Endothelial cell of umbilical vein (primary cell): ENCODE results near the gene PITPNM3. TPM values are rescaled to one million over a fixed set of nuclear protein-coding genes. Genes with fewer than 3 reads are reported as not detected.

ENCODE experiments used
- BruUV-seq: library from RNA; stranded (reverse); fragments of 400-500 nt; replicated peaks from 2 replicates; lab custom pipeline; 2021; lab: Mats Ljungman, UMichigan
- CTCF ChIA-PET: fragments of 300-600, 350-600 bp; sonication (Branson Sonifier 250); formaldehyde crosslinking; loops from one replicate; lab custom pipeline; 2021; ENCODE audit warnings: antibody characterized with exemption, inconsistent platforms; lab: Charles Lee
- POLR2A ChIA-PET: fragments of 300-600, 350-600 bp; sonication (Branson Sonifier 250); formaldehyde crosslinking; loops from one replicate; lab custom pipeline; 2021; ENCODE audit warnings: antibody characterized with exemption, inconsistent platforms; lab: Charles Lee
- DNase-seq: peaks from one replicate; pipeline ENCODE4 v3.0.0-alpha.2; 2011; ENCODE audit warnings: low read depth, low spot score
- FAIRE-seq: peaks from 2 replicates; lab custom pipeline; 2011; peaks lifted over from hg19 to GRCh38; lab: Jason Lieb, UNC
- H2AFZ ChIP-seq: 2 replicates; pipeline ENCODE4 v1.6.0; 2012; ENCODE audit warnings: low read depth, low read length, control low read depth, inconsistent platforms
- H3K27ac ChIP-seq: 2 replicates; pipeline ENCODE4 v1.5.1; 2011; ENCODE audit warnings: low read depth, mild to moderate bottlenecking, control low read depth, low read length, moderate library complexity; ENCODE audit not compliant: insufficient read depth
- H3K27me3 ChIP-seq, 2 experiments: 2 replicates each; pipeline versions ENCODE4 v1.6.0 to v1.6.1; 2011; ENCODE audit warnings: low read length in 2 of 2, mixed read lengths in 1 of 2; ENCODE audit not compliant: control insufficient read depth in 2 of 2, insufficient read depth in 2 of 2
- H3K36me3 ChIP-seq, 2 experiments: 2 replicates in 1 of 2; 3 replicates in 1 of 2; pipeline ENCODE4 v1.5.1; 2011; ENCODE audit warnings: low read length in 2 of 2, mild to moderate bottlenecking in 1 of 2, moderate library complexity in 1 of 2; ENCODE audit not compliant: control insufficient read depth in 2 of 2, insufficient read depth in 2 of 2; ENCODE audit errors: extremely low read depth in 1 of 2
- H3K4me1 ChIP-seq: 3 replicates; pipeline ENCODE4 v1.5.1; 2011; ENCODE audit warnings: mild to moderate bottlenecking, low read length; ENCODE audit not compliant: control insufficient read depth, insufficient read depth; ENCODE audit errors: extremely low read depth
- H3K4me2 ChIP-seq: 2 replicates; pipeline ENCODE4 v1.6.1; 2011; ENCODE audit warnings: low read length, control low read depth, mixed read lengths; ENCODE audit not compliant: insufficient read depth
- H3K4me3 ChIP-seq, 3 experiments: fragments of 200-600 bp in 1 of 3; sonication (generic), shearing (Covaris generic) in 1 of 3; replicated peaks in 1 of 3; 2 replicates each; pipeline ENCODE4 v1.5.1; 2011 to 2016; ENCODE audit warnings: control low read depth in 3 of 3, low read length in 3 of 3, mild to moderate bottlenecking in 2 of 3, inconsistent platforms in 1 of 3, low read depth in 1 of 3, moderate library complexity in 1 of 3; ENCODE audit not compliant: insufficient read depth in 1 of 3
- H3K79me2 ChIP-seq: 2 replicates; pipeline ENCODE4 v1.6.0; 2012; ENCODE audit warnings: low read length, inconsistent platforms; ENCODE audit not compliant: control insufficient read depth, insufficient read depth
- H3K9ac ChIP-seq: replicated peaks from 2 replicates; pipeline ENCODE3; 2011; ENCODE audit warnings: low read length, control low read depth; ENCODE audit not compliant: insufficient read depth; ENCODE audit errors: extremely low read depth
- H3K9me1 ChIP-seq: replicated peaks from 3 replicates; pipeline ENCODE4 v1.6.0; 2011; ENCODE audit warnings: mild to moderate bottlenecking, low read length; ENCODE audit not compliant: control insufficient read depth, insufficient read depth; ENCODE audit errors: extremely low read depth
- H3K9me3 ChIP-seq: replicated peaks from 2 replicates; pipeline ENCODE4 v1.5.1; 2012; ENCODE audit warnings: low read length, inconsistent platforms; ENCODE audit not compliant: control insufficient read depth, insufficient read depth
- H4K20me1 ChIP-seq: replicated peaks from 2 replicates; pipeline ENCODE3; 2011; ENCODE audit warnings: mild to moderate bottlenecking, low read length; ENCODE audit not compliant: control insufficient read depth, insufficient read depth; ENCODE audit errors: extremely low read depth
- EZH2 ChIP-seq: IDR thresholded peaks from 2 replicates; pipeline ENCODE4 v1.6.1; 2012; ENCODE audit warnings: borderline replicate concordance, low read depth, mild to moderate bottlenecking, moderate library complexity, low read length, inconsistent platforms; ENCODE audit not compliant: severe bottlenecking
- FOS ChIP-seq: IDR thresholded peaks from 2 replicates; pipeline ENCODE4 v1.6.1; 2011; ENCODE audit warnings: mild to moderate bottlenecking, low read length, moderate library complexity, borderline replicate concordance; ENCODE audit not compliant: insufficient read depth
- GATA2 ChIP-seq: IDR thresholded peaks from 2 replicates; pipeline ENCODE4 v1.7.0; 2011; ENCODE audit warnings: low read depth, mild to moderate bottlenecking, moderate library complexity, mixed read lengths, low read length; ENCODE audit not compliant: insufficient read length, insufficient read depth
- JUN ChIP-seq: IDR thresholded peaks from 2 replicates; pipeline ENCODE4 v1.6.1; 2011; ENCODE audit warnings: borderline replicate concordance, low read depth; ENCODE audit not compliant: insufficient read length, insufficient read depth
- MYC ChIP-seq: IDR thresholded peaks from one replicate; pipeline ENCODE4 v1.6.1; 2011; ENCODE audit warnings: mild to moderate bottlenecking, low read depth, low read length
- POLR2A ChIP-seq: IDR thresholded peaks from 2 replicates; pipeline ENCODE4 v1.6.1; 2012; ENCODE audit warnings: low read depth, mild to moderate bottlenecking, control low read depth, low read length
- POLR2AphosphoS5 ChIP-seq: IDR thresholded peaks from 2 replicates; pipeline ENCODE4 v1.6.1; 2012; ENCODE audit warnings: low read depth, mild to moderate bottlenecking, control low read depth, low read length, moderate library complexity; ENCODE audit not compliant: insufficient read depth
- dilution Hi-C: fragments of 300-500 bp; cut with MboI; formaldehyde crosslinking; loops from one replicate; pipeline ENCODE4 v1.15.0; 2019; ENCODE audit warnings: low sequenced_read_pairs; ENCODE audit not compliant: extremely low pct_ligation_motif_present
- intact Hi-C: fragments of 100-400 bp; cut with micrococcal nuclease; formaldehyde crosslinking; loops from one replicate; pipeline ENCODE4 v1.10.0; 2022
- polyA plus RNA-seq, 4 experiments: library from polyadenylated mRNA; depleted of rRNA in 3 of 4; stranded (reverse) in 3 of 4; unstranded in 1 of 4; fragments of >200 nt; gene quantifications; 2 replicates each; pipeline versions ENCODE4 v1.2.1 to v1.2.3, GENCODE V29; 2011 to 2012; ENCODE audit warnings: missing spikeins in 1 of 4
- total RNA-seq: library from RNA; stranded (reverse); gene quantifications from 2 replicates; pipeline ENCODE4 v1.2.3, GENCODE V29; 2021
- TF ChIP-seq, protein P1 (sequence below): IDR thresholded peaks from 2 replicates; pipeline ENCODE4 v1.6.1; 2011; ENCODE audit not compliant: insufficient read depth, insufficient read length
- TF ChIP-seq, protein P2 (sequence below), 2 donors: IDR thresholded peaks; 1 replicate in 1 of 2; 2 replicates in 1 of 2; pipeline ENCODE4 v1.5.1; 2011; ENCODE audit warnings: low read length in 2 of 2, mild to moderate bottlenecking in 2 of 2, moderate library complexity in 2 of 2, control low read depth in 1 of 2, inconsistent platforms in 1 of 2, low read depth in 1 of 2; ENCODE audit not compliant: insufficient read depth in 1 of 2; ENCODE audit errors: extremely low read depth in 1 of 2

The PITPNM3 gene
- total and polyA plus RNA-seq, 2 donors (not counting 3 experiments of a cell fraction or from before 2014, with no cell fraction given): 1.0 to 1.9 TPM

DNA sequence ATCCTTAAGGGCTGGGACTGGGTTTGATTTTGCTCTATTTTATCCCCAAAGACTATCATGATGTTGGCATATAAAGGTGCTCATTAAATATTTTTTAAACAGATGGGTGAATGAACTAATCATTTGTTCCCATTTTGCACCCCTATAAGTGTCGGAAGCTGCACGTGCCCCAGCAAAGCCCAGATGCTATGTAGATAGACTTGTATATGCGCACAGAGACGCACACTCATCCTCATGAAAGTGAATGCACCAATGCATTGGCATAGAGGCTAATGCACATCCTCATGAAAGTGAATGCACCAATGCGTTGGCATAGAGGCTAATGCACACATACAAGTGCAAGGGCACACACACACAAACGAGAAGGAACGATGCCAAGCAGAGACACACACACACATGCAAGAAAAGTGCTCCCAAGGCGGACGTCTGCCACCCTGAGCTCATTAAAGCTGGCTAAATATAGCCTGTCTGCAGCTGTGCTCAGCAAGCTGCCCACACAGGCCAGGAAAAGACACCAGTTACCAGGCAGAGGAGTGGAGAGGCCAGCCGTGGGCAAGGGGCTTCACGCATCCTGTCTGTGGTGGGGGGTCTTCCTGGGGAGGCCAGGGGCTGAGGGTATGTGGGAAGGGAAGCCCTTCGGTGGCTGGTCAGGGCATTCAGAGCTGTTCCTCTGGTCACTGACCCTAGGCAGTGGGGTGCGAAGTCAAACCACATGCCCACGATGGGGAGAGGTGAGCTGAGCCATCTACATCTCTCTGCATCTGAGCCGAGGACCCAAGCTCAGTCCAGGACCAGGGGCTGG, 59.5 kb downstream of the PITPNM3 start:
- no TSS peak for BruUV-seq
- dilution Hi-C loops (no loop called here), intact Hi-C loops (no loop called here)
- TF ChIP-seq EZH2 (no peak), GATA2 (no peak), POLR2AphosphoS5 (no peak), POLR2A (no peak), JUN (no peak), MYC (no peak), FOS (no peak)
- TF ChIP-seq, protein P1, sequence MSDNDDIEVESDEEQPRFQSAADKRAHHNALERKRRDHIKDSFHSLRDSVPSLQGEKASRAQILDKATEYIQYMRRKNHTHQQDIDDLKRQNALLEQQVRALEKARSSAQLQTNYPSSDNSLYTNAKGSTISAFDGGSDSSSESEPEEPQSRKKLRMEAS: no peak
- TF ChIP-seq, protein P2, sequence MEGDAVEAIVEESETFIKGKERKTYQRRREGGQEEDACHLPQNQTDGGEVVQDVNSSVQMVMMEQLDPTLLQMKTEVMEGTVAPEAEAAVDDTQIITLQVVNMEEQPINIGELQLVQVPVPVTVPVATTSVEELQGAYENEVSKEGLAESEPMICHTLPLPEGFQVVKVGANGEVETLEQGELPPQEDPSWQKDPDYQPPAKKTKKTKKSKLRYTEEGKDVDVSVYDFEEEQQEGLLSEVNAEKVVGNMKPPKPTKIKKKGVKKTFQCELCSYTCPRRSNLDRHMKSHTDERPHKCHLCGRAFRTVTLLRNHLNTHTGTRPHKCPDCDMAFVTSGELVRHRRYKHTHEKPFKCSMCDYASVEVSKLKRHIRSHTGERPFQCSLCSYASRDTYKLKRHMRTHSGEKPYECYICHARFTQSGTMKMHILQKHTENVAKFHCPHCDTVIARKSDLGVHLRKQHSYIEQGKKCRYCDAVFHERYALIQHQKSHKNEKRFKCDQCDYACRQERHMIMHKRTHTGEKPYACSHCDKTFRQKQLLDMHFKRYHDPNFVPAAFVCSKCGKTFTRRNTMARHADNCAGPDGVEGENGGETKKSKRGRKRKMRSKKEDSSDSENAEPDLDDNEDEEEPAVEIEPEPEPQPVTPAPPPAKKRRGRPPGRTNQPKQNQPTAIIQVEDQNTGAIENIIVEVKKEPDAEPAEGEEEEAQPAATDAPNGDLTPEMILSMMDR (IDR thresholded peaks at IDR 0.05; ENCODE audit: extremely low read depth in 1 of 2, insufficient read depth in 1 of 2, low read depth in 1 of 2, low read length in 2 of 2): no peak
- no peak overlapping the region for H3K4me3 ChIP-seq
- no peak overlapping the region for H3K27ac ChIP-seq
- no peaks in the 10 kb centered on the region for H3K27me3 ChIP-seq
- no peak overlapping the region for H3K4me2 ChIP-seq
- H2AFZ ChIP-seq: no peak overlapping the region
- H3K9me3 ChIP-seq: no peaks in the 10 kb centered on the region
- FAIRE-seq (no peak), DNase-seq (no peak)
- H3K36me3 ChIP-seq: no peaks in the 10 kb centered on the region
- H3K9me1 ChIP-seq: no peaks in the 10 kb centered on the region
- no peaks in the 10 kb centered on the region for H3K4me1 ChIP-seq
- no peak overlapping the region for H3K9ac ChIP-seq
- ChIA-PET CTCF (interaction anchor here (1.0 to 1.2 kb wide), 2 partner anchors 11 to 24 kb away, joined by 3 read pairs; no protein-coding TSS in a partner anchor), POLR2A (no interaction called here)
- H3K79me2 ChIP-seq: no peaks in the 10 kb centered on the region
- H4K20me1 ChIP-seq: no peaks in the 10 kb centered on the region
